ENCODE results near the gene CRY2. TPM values are rescaled to one million over a fixed set of nuclear protein-coding genes. Genes with fewer than 3 reads are reported as not detected.

CRY2 gene
- total RNA-seq, 1 experiment from 2014 or later = 8.1 TPM

GRCh38 chr11:45895553-45896259 is 48.4 kb downstream of the CRY2 start:
- no peaks in the 10 kb centered on the region for H3K36me3 Mint-ChIP-seq (ENCODE audit: insufficient read depth, unreplicated experiment)
- intact Hi-C loops (cut with micrococcal nuclease) = loop anchor here (10.0 kb wide), 1 partner anchor 51 kb away; the partner anchor contains the start of gene CRY2
- TF ChIP-seq, protein P1, sequence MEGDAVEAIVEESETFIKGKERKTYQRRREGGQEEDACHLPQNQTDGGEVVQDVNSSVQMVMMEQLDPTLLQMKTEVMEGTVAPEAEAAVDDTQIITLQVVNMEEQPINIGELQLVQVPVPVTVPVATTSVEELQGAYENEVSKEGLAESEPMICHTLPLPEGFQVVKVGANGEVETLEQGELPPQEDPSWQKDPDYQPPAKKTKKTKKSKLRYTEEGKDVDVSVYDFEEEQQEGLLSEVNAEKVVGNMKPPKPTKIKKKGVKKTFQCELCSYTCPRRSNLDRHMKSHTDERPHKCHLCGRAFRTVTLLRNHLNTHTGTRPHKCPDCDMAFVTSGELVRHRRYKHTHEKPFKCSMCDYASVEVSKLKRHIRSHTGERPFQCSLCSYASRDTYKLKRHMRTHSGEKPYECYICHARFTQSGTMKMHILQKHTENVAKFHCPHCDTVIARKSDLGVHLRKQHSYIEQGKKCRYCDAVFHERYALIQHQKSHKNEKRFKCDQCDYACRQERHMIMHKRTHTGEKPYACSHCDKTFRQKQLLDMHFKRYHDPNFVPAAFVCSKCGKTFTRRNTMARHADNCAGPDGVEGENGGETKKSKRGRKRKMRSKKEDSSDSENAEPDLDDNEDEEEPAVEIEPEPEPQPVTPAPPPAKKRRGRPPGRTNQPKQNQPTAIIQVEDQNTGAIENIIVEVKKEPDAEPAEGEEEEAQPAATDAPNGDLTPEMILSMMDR (IDR thresholded peaks at IDR 0.05; ENCODE audit: unreplicated experiment) = no peak
- BruUV-seq (replicated peaks) = no TSS peak
- H3K27me3 Mint-ChIP-seq (ENCODE audit: insufficient read depth, unreplicated experiment) = peaks cover 11% of the 10 kb centered on the region
- no peak overlapping the region for H3K27ac Mint-ChIP-seq (ENCODE audit: low read depth, unreplicated experiment)
- POLR2A ChIA-PET = interaction anchor here (0.6 kb wide), 1 partner anchor 22 kb away, joined by 3 read pairs; no protein-coding TSS in a partner anchor
- H3K9me3 Mint-ChIP-seq (ENCODE audit: unreplicated experiment) = no peaks in the 10 kb centered on the region
- peaks cover 5% of the 10 kb centered on the region for H3K4me1 Mint-ChIP-seq (ENCODE audit: insufficient read depth, unreplicated experiment)
- CTCF ChIA-PET = interaction anchor here (0.7 kb wide), 1 partner anchor 46 kb away, joined by 5 read pairs; no protein-coding TSS in a partner anchor
- no peak overlapping the region for H3K4me3 Mint-ChIP-seq (ENCODE audit: unreplicated experiment)
- DNase-seq (ENCODE audit: unreplicated experiment) = no peak

DNA sequence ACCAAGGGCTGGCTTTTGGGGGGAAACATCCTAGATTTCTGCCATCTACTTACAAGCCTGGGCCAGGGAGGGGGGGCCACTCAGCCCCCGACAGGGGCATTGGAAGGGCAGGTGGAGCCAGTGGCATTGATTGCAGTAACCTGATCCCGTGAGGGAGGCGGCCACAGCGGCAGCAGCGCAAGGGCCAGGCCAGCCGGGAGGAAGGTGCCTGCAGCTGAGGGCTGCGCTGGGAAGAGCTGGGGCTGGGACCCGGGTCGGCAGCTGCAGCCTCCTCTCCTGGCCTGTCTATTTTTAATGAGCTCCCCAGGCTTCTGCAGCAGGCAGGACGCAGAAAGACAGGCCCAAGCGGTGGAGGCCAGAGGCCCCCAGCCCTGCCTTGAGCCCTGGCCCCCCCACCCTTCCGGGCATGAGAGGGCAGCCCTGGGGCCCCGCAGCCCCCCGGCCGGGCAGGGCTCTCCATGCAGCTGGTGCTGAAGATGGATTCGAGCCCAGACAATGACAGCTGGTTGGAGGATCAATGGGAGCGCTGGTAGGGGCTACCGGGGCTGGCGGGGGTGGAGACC is 49.2 kb downstream of the CRY2 start:
- DNase-seq (ENCODE audit: unreplicated experiment) = no peak
- TF ChIP-seq, protein P1 (IDR thresholded peaks at IDR 0.05; ENCODE audit: unreplicated experiment) = no peak
- BruUV-seq (replicated peaks) = no TSS peak
- CTCF ChIA-PET = interaction anchor here (0.7 kb wide), 1 partner anchor 46 kb away, joined by 5 read pairs; no protein-coding TSS in a partner anchor
- POLR2A ChIA-PET = interaction anchor here (0.6 kb wide), 1 partner anchor 23 kb away, joined by 3 read pairs; no protein-coding TSS in a partner anchor
- Mint-ChIP-seq H3K4me1 (ENCODE audit: insufficient read depth, unreplicated experiment) (peaks cover 8% of the 10 kb centered on the region), H3K9me3 (ENCODE audit: unreplicated experiment) (no peaks in the 10 kb centered on the region), H3K27me3 (ENCODE audit: insufficient read depth, unreplicated experiment) (peaks cover 3% of the 10 kb centered on the region), H3K36me3 (ENCODE audit: insufficient read depth, unreplicated experiment) (no peaks in the 10 kb centered on the region), H3K4me3 (ENCODE audit: unreplicated experiment) (no peak overlapping the region), H3K27ac (ENCODE audit: low read depth, unreplicated experiment) (no peak overlapping the region)
- intact Hi-C loops (cut with micrococcal nuclease) = loop anchor here (10.0 kb wide), 1 partner anchor 52 kb away; the partner anchor contains the start of gene CRY2

DNA sequence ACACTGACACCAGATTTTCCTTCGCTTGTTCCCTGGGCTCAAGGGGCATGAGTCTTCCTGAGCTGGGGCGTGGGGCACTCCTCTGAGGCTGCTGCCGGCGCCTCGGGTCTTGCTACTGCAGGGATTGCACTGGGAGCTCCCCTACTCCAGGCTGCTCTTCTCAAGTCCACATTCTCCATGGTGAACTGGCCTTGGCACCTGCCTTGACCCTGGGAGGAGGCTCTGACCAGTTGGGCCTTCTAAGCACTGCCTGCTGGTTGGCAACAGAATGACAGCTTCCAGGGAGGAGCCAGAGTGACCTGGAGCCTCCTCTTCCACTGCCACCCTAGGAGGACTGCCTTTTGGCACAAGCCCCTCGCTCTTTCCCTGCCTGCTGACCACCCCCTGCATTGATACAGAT is 50.3 kb downstream of the CRY2 start:
- H3K27me3 Mint-ChIP-seq (ENCODE audit: insufficient read depth, unreplicated experiment) = no peaks in the 10 kb centered on the region
- H3K36me3 Mint-ChIP-seq (ENCODE audit: insufficient read depth, unreplicated experiment) = no peaks in the 10 kb centered on the region
- no peak overlapping the region for H3K4me3 Mint-ChIP-seq (ENCODE audit: unreplicated experiment)
- CTCF ChIA-PET = interaction anchor here (0.6 to 0.7 kb wide), 2 partner anchors 110 to 1965 kb away, joined by 3 to 4 read pairs; no protein-coding TSS in a partner anchor
- no TSS peak for BruUV-seq (replicated peaks)
- DNase-seq (ENCODE audit: unreplicated experiment) = no peak
- no peak overlapping the region for H3K27ac Mint-ChIP-seq (ENCODE audit: low read depth, unreplicated experiment)
- intact Hi-C loops (cut with micrococcal nuclease) = loop anchor here (10.0 kb wide), 1 partner anchor 53 kb away; the partner anchor contains the start of gene CRY2
- TF ChIP-seq, protein P1 (IDR thresholded peaks at IDR 0.05; ENCODE audit: unreplicated experiment) = no peak
- no peaks in the 10 kb centered on the region for H3K9me3 Mint-ChIP-seq (ENCODE audit: unreplicated experiment)
- H3K4me1 Mint-ChIP-seq (ENCODE audit: insufficient read depth, unreplicated experiment) = peaks cover 8% of the 10 kb centered on the region
- POLR2A ChIA-PET = interaction anchor here (1.5 to 1.7 kb wide), 2 partner anchors 18 to 55 kb away, joined by 3 to 6 read pairs; no protein-coding TSS in a partner anchor

- ChIA-PET POLR2A (interaction anchor here (0.6 to 1.7 kb wide), 5 partner anchors 8 to 693 kb away, joined by 3 to 6 read pairs (median 4); no protein-coding TSS in a partner anchor), CTCF (interaction anchor here (1.1 to 1.2 kb wide), 2 partner anchors 39 to 56 kb away, joined by 4 read pairs; no protein-coding TSS in a partner anchor)
- Mint-ChIP-seq H3K27me3 (ENCODE audit: insufficient read depth, unreplicated experiment) (no peaks in the 10 kb centered on the region), H3K4me3 (ENCODE audit: unreplicated experiment) (peak overlapping the region; percentile 47), H3K36me3 (ENCODE audit: insufficient read depth, unreplicated experiment) (peaks cover under 1% of the 10 kb centered on the region), H3K9me3 (ENCODE audit: unreplicated experiment) (no peaks in the 10 kb centered on the region), H3K27ac (ENCODE audit: low read depth, unreplicated experiment) (no peak overlapping the region), H3K4me1 (ENCODE audit: insufficient read depth, unreplicated experiment) (peaks cover 8% of the 10 kb centered on the region)
- BruUV-seq (replicated peaks) = no TSS peak
- no peak for DNase-seq (ENCODE audit: unreplicated experiment)
- intact Hi-C loops (cut with micrococcal nuclease) = loop anchor here (10.0 kb wide), 1 partner anchor 54 kb away; the partner anchor contains the start of gene CRY2
- TF ChIP-seq, protein P1 (IDR thresholded peaks at IDR 0.05; ENCODE audit: unreplicated experiment) = no peak
Observed at GRCh38 chr11:45899086-45899447, 51.8 kb downstream of the CRY2 start.

All from MCF 10A (cell line).